Thoracic aorta (tissue), 2 donors: Measurements from ENCODE around the gene ITGA3. TPM values are rescaled to one million over a fixed set of nuclear protein-coding genes. Genes with fewer than 3 reads are reported as not detected.

Experiments
- ATAC-seq: fragments of 150-250 bp; one replicate; pipeline ENCODE4 v1.8.0; 2017; ENCODE audit warnings: low read depth; ENCODE audit not compliant: insufficient number of reproducible peaks, low FRiP score
- DNase-seq: peaks from one replicate; pipeline ENCODE4 v3.0.0-alpha.2; 2020; ENCODE audit warnings: low spot score
- H3K27ac ChIP-seq, 2 donors: fragments of 200-600 bp; sonication (generic); 1 replicate in 1 of 2; 2 replicates in 1 of 2; pipeline ENCODE4 v1.5.1; 2016; ENCODE audit warnings: mild to moderate bottlenecking in 2 of 2, moderate library complexity in 2 of 2
- H3K27me3 ChIP-seq: fragments of 200-600 bp; sonication (generic); replicated peaks from 2 replicates; pipeline ENCODE4 v1.6.0; 2016; ENCODE audit warnings: mild to moderate bottlenecking; ENCODE audit not compliant: insufficient read depth
- H3K36me3 ChIP-seq: fragments of 200-600 bp; sonication (generic); one replicate; pipeline ENCODE4 v1.5.1; 2016
- H3K4me1 ChIP-seq, 2 donors: fragments of 200-600 bp; sonication (generic); 1 replicate in 1 of 2; 2 replicates in 1 of 2; pipeline versions ENCODE4 v1.5.1 to v1.6.0; 2016; ENCODE audit warnings: low read depth in 2 of 2, mild to moderate bottlenecking in 1 of 2; ENCODE audit not compliant: control insufficient read depth in 1 of 2
- H3K4me3 ChIP-seq: fragments of 200-600 bp; sonication (generic); 2 replicates; pipeline ENCODE4 v1.5.1; 2016; ENCODE audit warnings: mild to moderate bottlenecking
- H3K9me3 ChIP-seq: fragments of 200-600 bp; sonication (generic); 2 replicates; pipeline ENCODE4 v1.5.1; 2016
- CTCF ChIP-seq: fragments of 200-600 bp; sonication (generic); IDR thresholded peaks from one replicate; pipeline ENCODE4 v1.5.1; 2019; ENCODE audit warnings: antibody characterized with exemption
- total RNA-seq, 2 donors: library from RNA; depleted of rRNA; stranded (reverse); fragments of >200 nt; gene quantifications; one replicate each; pipeline versions ENCODE4 v1.1.0 to v1.2.3, GENCODE V29; 2016

Gene ITGA3
- total RNA-seq, 2 donors from 2014 or later: 197 to 260 TPM

- H3K27me3 ChIP-seq: no peaks in the 10 kb centered on the region
- peak overlapping the region; percentile 79 for H3K4me3 ChIP-seq
- no peak for ATAC-seq
- H3K9me3 ChIP-seq: no peaks in the 10 kb centered on the region
- peaks cover 36 to 71% of the 10 kb centered on the region in 2 donors for H3K4me1 ChIP-seq
- peak overlapping the region; percentile 96 to 98 for H3K27ac ChIP-seq
- H3K36me3 ChIP-seq: no peaks in the 10 kb centered on the region
- no peak for TF ChIP-seq CTCF
- no peak for DNase-seq
Measured at GRCh38 chr17:50057521-50057991, 1.6 kb downstream of the ITGA3 start.

- H3K27ac ChIP-seq: peak overlapping the region; percentile 96 to 98
- ATAC-seq: no peak
- no peak for TF ChIP-seq CTCF
- H3K9me3 ChIP-seq: no peaks in the 10 kb centered on the region
- DNase-seq: no peak
- peak overlapping the region; percentile 79 for H3K4me3 ChIP-seq
- H3K36me3 ChIP-seq: no peaks in the 10 kb centered on the region
- H3K27me3 ChIP-seq: no peaks in the 10 kb centered on the region
- peaks cover 44 to 80% of the 10 kb centered on the region in 2 donors for H3K4me1 ChIP-seq
Measured at GRCh38 chr17:50058296-50058953, 2.5 kb downstream of the ITGA3 start.

- no peaks in the 10 kb centered on the region for H3K27me3 ChIP-seq
- DNase-seq: no peak
- peaks cover 53 to 81% of the 10 kb centered on the region in 2 donors for H3K4me1 ChIP-seq
- TF ChIP-seq CTCF: no peak
- H3K36me3 ChIP-seq: no peaks in the 10 kb centered on the region
- H3K27ac ChIP-seq: peak overlapping the region; percentile 96 to 98
- H3K9me3 ChIP-seq: no peaks in the 10 kb centered on the region
- ATAC-seq: no peak
- H3K4me3 ChIP-seq: peak overlapping the region; percentile 79
Measured at GRCh38 chr17:50059256-50059655, 3.3 kb downstream of the ITGA3 start.

- H3K36me3 ChIP-seq: no peaks in the 10 kb centered on the region
Measured at GRCh38 chr17:50059759-50060273, 3.9 kb downstream of the ITGA3 start.

More at GRCh38 chr17:50059759-50060273, 3.9 kb downstream of the ITGA3 start:
- peak overlapping the region; percentile 96 to 98 for H3K27ac ChIP-seq
- peak overlapping the region; percentile 79 for H3K4me3 ChIP-seq
- no peak for TF ChIP-seq CTCF
- no peaks in the 10 kb centered on the region for H3K27me3 ChIP-seq
- H3K9me3 ChIP-seq: no peaks in the 10 kb centered on the region
- peaks cover 53 to 81% of the 10 kb centered on the region in 2 donors for H3K4me1 ChIP-seq
- ATAC-seq (no peak), DNase-seq (peak; percentile 62)
